NCI-H146 treated with DMSO at 0.1 percent for 48 hours (cell line): ENCODE data around the gene RAC2.

ENCODE experiments used
- DNase-seq: peaks from one replicate; lab custom pipeline; 2025; ENCODE audit not compliant: unreplicated experiment; lab: John Stamatoyannopoulos, UW

RAC2 gene

GRCh38 chr22:37178350-37179125, 65.5 kb downstream of the RAC2 start:
- no peak for DNase-seq

GRCh38 chr22:37177755-37178154, 66.3 kb downstream of the RAC2 start:
- no peak for DNase-seq

- no peak for DNase-seq
These were observed 66.8 kb downstream of the RAC2 start for GRCh38 chr22:37177221-37177620.

- DNase-seq, result no peak
These were observed 67.5 kb downstream of the RAC2 start for GRCh38 chr22:37176464-37177061.

GRCh38 chr22:37175414-37176281, 68.4 kb downstream of the RAC2 start:
- DNase-seq, result no peak
